Hypothalamus (tissue), 51 donors: ENCODE measurements around the gene DIABLO.
A peak's percentile ranks its signal among the peaks of the same experiment; 100 is the strongest.
"Not testable (repeated sequence)": the region's sequence is repeated elsewhere in the genome, so short reads cannot be mapped to it uniquely, and the experiment has no call there.

Source experiments
- DNase-seq, 51 donors: peaks; one replicate each; lab custom pipeline; 2025; lab: John Stamatoyannopoulos, UW

The DIABLO gene

DNA sequence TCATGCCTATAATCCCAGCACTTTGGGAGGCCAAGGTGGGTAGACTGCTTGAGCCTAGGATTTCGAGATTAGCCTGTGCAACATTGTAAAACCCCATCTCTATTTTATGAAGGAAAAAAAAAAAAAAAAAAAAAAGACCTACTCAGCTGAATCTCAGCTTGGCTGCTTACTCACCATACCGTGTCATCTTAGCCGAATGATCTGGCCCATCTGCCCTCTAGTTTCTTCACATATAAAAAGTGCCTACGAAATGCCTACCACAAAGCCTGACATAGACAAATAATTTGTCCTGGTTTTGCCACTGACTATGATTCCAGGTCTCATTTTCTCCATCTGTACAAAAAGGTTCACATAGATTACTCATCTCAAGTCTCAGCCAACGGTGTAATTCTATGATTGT, 10.1 kb downstream of the DIABLO start:
- no peak for DNase-seq

DNA sequence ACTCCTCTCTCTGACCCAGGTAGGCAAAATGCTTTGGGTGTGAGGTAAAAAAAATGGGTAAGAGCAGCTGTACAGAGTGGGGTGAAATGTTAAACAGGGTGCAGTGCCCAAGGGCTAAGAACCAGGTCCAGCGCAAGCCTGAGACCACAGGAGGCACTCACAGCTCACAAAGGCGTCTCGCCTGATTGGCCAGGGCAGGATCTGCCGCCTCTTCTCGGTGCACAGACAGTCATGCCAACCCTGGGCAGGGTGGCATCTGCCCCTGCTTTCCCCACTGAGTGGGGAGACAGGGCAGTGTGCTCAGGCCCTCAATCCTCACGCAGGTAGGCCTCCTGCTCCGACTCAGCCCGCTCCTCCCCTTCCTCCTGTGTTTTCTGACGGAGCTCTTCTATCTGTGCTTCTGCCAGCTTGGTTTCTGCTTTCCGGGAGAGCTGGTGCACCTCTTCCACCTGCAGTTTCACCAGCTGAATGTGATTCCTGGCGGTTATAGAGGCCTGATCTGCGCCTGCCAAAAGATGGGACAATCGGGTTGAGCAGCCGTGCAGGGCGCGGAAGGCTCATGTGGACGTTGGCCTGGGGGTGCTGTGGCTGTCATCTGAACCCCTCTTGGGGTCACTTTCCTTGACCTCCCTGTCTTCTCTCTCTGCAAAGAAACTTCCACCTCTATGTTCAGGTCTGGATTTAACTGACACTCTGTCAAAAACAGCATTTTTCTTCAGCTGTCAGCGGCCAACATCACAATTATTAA, 17.6 kb downstream of the DIABLO start:
- DNase-seq: no peak

DNA sequence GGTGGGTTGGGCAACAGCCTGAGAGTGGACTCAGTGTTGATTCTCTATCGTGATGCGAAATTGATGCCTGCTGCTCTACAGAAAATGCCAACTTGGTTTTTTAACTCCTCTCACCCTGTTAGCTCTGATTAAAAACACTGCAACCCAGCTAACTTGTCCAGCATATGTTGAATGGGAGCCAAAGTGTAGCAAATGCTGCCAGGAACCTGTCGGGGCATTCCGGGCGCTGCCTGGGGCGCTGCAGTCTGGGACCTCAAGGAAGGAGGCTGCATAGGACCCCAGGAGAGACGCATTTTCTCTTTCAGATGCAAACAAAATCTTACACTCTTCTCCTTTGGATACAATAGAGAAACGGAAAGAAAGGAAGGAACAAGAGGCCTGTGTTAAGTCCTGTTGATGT, 18.5 kb downstream of the DIABLO start:
- no peak for DNase-seq

GRCh38 chr12:122206976-122207375, 18.9 kb downstream of the DIABLO start:
- DNase-seq: no peak

DNA sequence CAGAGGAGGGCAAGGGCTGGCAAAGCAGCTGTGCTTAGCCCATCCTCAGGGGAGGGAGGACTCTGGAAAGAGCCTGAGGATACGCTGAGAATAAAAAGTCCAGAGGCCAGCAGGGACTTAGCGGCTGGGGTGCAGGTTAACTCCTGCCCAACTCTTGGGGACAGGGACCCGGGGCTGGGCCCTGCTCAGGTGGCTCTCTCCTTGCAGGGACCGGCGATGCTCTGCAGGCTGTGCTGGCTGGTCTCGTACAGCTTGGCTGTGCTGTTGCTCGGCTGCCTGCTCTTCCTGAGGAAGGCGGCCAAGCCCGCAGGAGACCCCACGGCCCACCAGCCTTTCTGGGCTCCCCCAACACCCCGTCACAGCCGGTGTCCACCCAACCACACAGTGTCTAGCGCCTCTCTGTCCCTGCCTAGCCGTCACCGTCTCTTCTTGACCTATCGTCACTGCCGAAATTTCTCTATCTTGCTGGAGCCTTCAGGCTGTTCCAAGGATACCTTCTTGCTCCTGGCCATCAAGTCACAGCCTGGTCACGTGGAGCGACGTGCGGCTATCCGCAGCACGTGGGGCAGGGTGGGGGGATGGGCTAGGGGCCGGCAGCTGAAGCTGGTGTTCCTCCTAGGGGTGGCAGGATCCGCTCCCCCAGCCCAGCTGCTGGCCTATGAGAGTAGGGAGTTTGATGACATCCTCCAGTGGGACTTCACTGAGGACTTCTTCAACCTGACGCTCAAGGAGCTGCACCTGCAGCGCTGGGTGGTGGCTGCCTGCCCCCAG, 19.6 kb downstream of the DIABLO start:
- no peak for DNase-seq

DNA sequence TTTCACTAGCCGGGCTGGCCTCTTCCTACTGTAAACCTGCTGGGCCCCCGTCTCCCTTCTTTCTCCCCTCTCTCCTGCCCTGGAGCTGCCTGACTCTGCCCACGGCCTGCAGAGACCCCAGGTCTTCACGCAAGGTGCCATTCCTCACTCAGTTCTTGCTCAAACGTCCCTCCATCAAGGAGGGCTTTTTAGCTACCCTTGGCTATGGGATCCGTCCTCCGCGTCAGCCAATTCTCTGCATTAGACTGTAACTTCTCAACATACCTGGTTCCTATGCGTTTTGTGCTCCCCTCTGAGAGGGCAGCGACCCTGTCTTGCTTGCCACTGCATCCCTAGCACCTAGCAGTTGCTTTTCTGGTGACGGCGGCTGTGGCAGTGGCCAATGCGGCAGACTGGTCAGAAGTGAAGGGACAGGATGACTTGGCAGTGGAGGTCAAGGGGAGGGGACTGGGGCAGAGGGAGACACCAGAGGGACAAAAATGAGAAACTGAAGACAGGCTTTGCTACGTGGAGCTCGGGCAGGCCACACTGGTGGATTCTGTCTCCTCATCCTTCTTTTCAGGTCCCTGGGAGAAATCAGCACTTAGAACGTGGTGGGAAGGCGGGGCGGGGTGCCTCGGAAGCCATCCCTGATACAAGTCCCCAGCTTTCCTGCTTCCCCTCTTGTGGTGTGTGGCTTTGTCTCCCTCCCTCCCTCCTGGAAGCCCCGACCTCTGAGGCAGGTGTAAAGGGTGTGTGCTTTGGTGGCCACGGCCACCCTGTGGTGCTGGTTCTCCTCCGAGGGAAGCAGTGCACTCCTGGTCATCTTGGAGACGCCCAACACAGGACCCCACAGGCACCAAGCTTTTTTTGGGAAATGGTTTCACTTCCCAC, 20.6 kb downstream of the DIABLO start:
- DNase-seq: no peak

GRCh38 chr12:122204167-122205052, 21.4 kb downstream of the DIABLO start:
- no peak for DNase-seq

GRCh38 chr12:122203301-122204166, 22.3 kb downstream of the DIABLO start, which contains the start of gene B3GNT4:
B3GNT4 (plus strand) TSS chr12:122203709; CDS start chr12:122204619, 910 bp downstream.
- peak in 19 of 51 donors; percentile 6 to 73 (median 36) for DNase-seq

GRCh38 chr12:122202811-122203210, 23.0 kb downstream of the DIABLO start:
- not testable (repeated sequence) for DNase-seq

- DNase-seq: no peak
Measured at GRCh38 chr12:122202017-122202416, 23.8 kb downstream of the DIABLO start.

DNA sequence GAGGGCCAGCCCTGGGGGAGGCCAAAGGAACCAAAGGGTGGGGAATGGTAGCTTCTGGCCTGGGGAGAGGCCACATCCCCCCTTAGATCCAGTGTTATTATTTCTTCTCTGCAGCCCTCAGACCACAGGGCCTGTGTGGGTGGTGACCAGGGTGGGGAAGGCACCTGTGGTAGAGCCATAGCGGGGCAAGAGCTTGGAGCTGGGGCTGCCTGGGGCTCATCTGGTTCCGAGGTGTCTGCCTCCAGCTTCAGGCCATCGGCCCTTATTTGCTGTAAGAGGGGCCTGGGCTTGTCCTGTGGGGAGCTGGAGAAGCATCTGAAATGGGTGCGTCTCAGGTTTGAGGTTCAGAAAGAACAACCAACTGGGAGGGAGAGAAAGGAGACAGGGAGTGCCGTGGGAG, 24.5 kb downstream of the DIABLO start:
- DNase-seq: no peak

DNA sequence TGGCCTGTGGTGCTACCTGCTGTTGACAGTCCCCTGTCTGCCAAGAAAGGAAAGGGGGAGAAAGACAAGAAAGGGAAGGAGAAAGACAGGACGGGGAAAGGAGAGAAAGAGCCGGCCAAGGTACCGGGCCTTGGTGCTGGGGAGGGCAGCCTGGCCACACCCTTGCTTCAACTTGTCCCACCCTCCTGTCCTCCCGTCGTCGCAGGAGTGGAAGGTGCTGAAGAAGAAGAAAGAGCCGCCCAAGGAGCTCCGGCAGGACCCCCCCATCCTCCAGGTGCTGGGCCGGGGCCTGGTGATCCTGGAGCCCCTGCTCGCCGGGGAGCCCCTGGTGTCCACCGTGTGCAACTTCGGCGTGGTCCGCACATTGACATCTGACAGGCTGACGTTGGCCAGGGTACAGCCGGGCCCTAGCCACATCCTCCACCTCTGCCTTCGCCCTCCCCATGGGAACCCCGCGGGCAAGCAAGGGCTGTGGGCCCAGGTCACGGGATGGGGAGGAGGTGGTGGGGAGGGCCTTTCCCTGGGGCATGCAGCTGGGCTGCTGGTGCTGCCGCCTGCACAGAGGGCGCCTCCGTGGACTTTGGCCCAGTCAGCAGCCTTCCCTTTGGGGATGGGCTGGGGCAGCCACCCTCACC, 25.2 kb downstream of the DIABLO start:
- no peak for DNase-seq

- DNase-seq: no peak
Measured at GRCh38 chr12:122199484-122200355, 26.1 kb downstream of the DIABLO start.

GRCh38 chr12:122197612-122197966, 28.3 kb downstream of the DIABLO start:
- no peak for DNase-seq

DNA sequence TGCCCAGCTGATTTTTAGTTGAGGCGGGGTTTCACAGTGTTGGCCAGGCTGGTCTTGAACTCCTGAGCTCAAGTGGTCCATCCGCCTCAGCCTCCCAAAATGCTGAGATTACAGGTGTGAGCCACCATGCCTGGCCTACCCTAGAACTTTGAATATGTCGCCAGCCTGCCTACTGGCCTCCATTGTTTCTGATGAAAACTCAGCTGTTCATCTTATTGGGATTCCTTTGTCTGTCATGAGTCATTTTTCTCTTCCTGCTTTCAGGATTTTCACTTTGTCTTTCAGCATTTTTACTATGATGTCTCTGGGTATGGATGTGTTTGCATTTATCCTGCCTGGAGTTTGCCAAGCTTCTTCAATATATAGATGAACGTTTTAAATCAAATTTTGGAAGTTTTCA, 30.4 kb downstream of the DIABLO start:
- no peak for DNase-seq

- DNase-seq: no peak
Measured at GRCh38 chr12:122194804-122195203, 31.0 kb downstream of the DIABLO start.

GRCh38 chr12:122192441-122192840, 33.4 kb downstream of the DIABLO start:
- DNase-seq: no peak
